Measurements from ENCODE around the gene HEATR5A. TPM values are rescaled to one million over a fixed set of nuclear protein-coding genes. Genes with fewer than 3 reads are reported as not detected.

Gene HEATR5A
- total RNA-seq, 2 donors from 2014 or later, result 31.7 to 36.4 TPM

GRCh38 chr14:31391977-31392503 lies 28.3 kb downstream of the HEATR5A start:
- no peak overlapping the region for H3K4me3 Mint-ChIP-seq
- Histone ChIP-seq H3K27me3 (ENCODE audit: control insufficient read depth, insufficient read depth, low read length, poor library complexity, severe bottlenecking) (no peaks in the 10 kb centered on the region), H3K9me3 (ENCODE audit: control insufficient read depth, low read length) (no peaks in the 10 kb centered on the region), H3K4me3 (ENCODE audit: low read length) (no peak overlapping the region), H3K27ac (ENCODE audit: low read depth, low read length) (no peak overlapping the region), H3K4me1 (ENCODE audit: control insufficient read depth, insufficient read depth, low read length) (no peaks in the 10 kb centered on the region), H3K9ac (ENCODE audit: extremely low read depth, low read length, poor library complexity, severe bottlenecking) (no peak overlapping the region), H3K36me3 (ENCODE audit: control insufficient read depth, insufficient read depth, low read length) (peaks cover 39% of the 10 kb centered on the region)
- no peak for TF ChIP-seq CTCF (conservative IDR thresholded peaks at IDR 0.05)
- no peak overlapping the region for H3K27ac Mint-ChIP-seq
- H3K36me3 Mint-ChIP-seq (ENCODE audit: low read depth), result peaks cover 20% of the 10 kb centered on the region
- no peaks in the 10 kb centered on the region for H3K4me1 Mint-ChIP-seq
- H3K9me3 Mint-ChIP-seq, result no peaks in the 10 kb centered on the region
- H3K27me3 Mint-ChIP-seq (ENCODE audit: insufficient read depth), result no peaks in the 10 kb centered on the region
- DNase-seq, result no peak

DNA sequence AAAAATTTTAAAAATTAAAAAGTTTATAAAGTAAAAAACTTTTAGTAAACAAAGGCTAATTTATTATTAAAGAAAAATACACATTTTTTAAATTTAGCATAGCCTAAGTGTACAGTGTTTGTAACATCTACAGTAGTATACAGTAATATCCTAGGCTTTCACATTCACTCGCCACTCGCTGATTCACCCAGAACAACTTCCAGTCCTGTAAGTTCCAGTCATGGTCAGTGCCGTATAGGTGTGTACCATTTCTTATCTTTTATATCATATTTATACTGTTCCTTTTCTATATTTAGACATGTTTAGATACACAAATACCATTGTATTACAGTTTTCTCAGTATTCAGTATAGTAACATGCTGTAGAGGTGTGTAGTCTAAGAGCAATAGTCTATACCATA lies 28.9 kb downstream of the HEATR5A start:
- Mint-ChIP-seq H3K36me3 (ENCODE audit: low read depth) (peaks cover 21% of the 10 kb centered on the region), H3K9me3 (no peaks in the 10 kb centered on the region), H3K27ac (no peak overlapping the region), H3K4me1 (no peaks in the 10 kb centered on the region), H3K27me3 (ENCODE audit: insufficient read depth) (no peaks in the 10 kb centered on the region), H3K4me3 (no peak overlapping the region)
- H3K4me3 ChIP-seq (ENCODE audit: low read length), result no peak overlapping the region
- no peaks in the 10 kb centered on the region for H3K9me3 ChIP-seq (ENCODE audit: control insufficient read depth, low read length)
- TF ChIP-seq CTCF (conservative IDR thresholded peaks at IDR 0.05), result no peak
- DNase-seq, result no peak
- no peaks in the 10 kb centered on the region for H3K4me1 ChIP-seq (ENCODE audit: control insufficient read depth, insufficient read depth, low read length)
- no peaks in the 10 kb centered on the region for H3K27me3 ChIP-seq (ENCODE audit: control insufficient read depth, insufficient read depth, low read length, poor library complexity, severe bottlenecking)
- H3K27ac ChIP-seq (ENCODE audit: low read depth, low read length), result no peak overlapping the region
- no peak overlapping the region for H3K9ac ChIP-seq (ENCODE audit: extremely low read depth, low read length, poor library complexity, severe bottlenecking)
- H3K36me3 ChIP-seq (ENCODE audit: control insufficient read depth, insufficient read depth, low read length), result peaks cover 33% of the 10 kb centered on the region
- WGBS, 2 experiments (ENCODE audit: insufficient coverage in 1 of 2, insufficient read length in 1 of 2), result 88 to 100% methylated on average over 2 of the region's 3 CpGs

DNA sequence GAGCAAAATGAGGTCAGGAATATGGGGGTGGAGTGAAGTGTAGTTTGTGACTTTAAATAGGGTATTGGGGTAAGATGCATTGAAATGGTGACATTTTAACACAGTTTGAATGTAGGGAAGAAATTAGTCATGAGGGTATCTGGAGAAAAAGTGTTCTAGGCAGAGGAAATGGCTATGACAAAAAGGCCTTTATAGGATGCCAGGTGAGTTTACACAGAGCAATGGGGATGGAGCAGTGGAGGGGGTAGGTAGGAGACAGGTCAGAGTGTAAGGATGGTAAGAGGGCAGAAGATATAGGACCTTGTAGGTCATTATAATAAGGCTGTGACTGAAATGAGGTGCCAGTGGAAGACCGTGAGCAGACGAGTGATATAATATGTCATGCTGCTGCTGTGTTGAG lies 30.4 kb downstream of the HEATR5A start:
- H3K27ac Mint-ChIP-seq, result no peak overlapping the region
- WGBS, 2 experiments (ENCODE audit: insufficient coverage in 1 of 2, insufficient read length in 1 of 2), result 92 to 94% methylated on average over 2 of the region's 2 CpGs
- H3K27me3 Mint-ChIP-seq (ENCODE audit: insufficient read depth), result no peaks in the 10 kb centered on the region

More for the DNA sequence above, 30.4 kb downstream of the HEATR5A start:
- no peak for DNase-seq
- H3K9me3 ChIP-seq (ENCODE audit: control insufficient read depth, low read length), result no peaks in the 10 kb centered on the region
- Mint-ChIP-seq H3K9me3 (no peaks in the 10 kb centered on the region), H3K36me3 (ENCODE audit: low read depth) (peaks cover 28% of the 10 kb centered on the region), H3K4me3 (no peak overlapping the region), H3K4me1 (no peaks in the 10 kb centered on the region)
- peaks cover 25% of the 10 kb centered on the region for H3K36me3 ChIP-seq (ENCODE audit: control insufficient read depth, insufficient read depth, low read length)
- no peaks in the 10 kb centered on the region for H3K4me1 ChIP-seq (ENCODE audit: control insufficient read depth, insufficient read depth, low read length)
- no peak for TF ChIP-seq CTCF (conservative IDR thresholded peaks at IDR 0.05)
- H3K4me3 ChIP-seq (ENCODE audit: low read length), result no peak overlapping the region
- H3K27ac ChIP-seq (ENCODE audit: low read depth, low read length), result no peak overlapping the region
- no peaks in the 10 kb centered on the region for H3K27me3 ChIP-seq (ENCODE audit: control insufficient read depth, insufficient read depth, low read length, poor library complexity, severe bottlenecking)
- no peak overlapping the region for H3K9ac ChIP-seq (ENCODE audit: extremely low read depth, low read length, poor library complexity, severe bottlenecking)

Data from endodermal cell (in vitro differentiated cells).